ENCODE results near the gene VWA7.

- TF ChIP-seq ZNF274 (IDR thresholded peaks at IDR 0.05; ENCODE audit: low read depth, low read length) (no peak), SUZ12 (IDR thresholded peaks at IDR 0.05; ENCODE audit: extremely low read depth, insufficient read depth, insufficient read length) (no peak), YY1 (IDR thresholded peaks at IDR 0.05; ENCODE audit: insufficient read depth, insufficient read length) (no peak)
Measured at GRCh38 chr6:31775633-31776484, 1.3 kb downstream of the VWA7 start.
